GM21390 (cell line): Measurements from ENCODE around the gene COL17A1.

ENCODE experiments used
- ATAC-seq: cut with Tn5 transposase; IDR thresholded peaks from one replicate; pipeline ENCODE4 v1.9.1; 2021; ENCODE audit not compliant: unreplicated experiment

The COL17A1 gene

DNA sequence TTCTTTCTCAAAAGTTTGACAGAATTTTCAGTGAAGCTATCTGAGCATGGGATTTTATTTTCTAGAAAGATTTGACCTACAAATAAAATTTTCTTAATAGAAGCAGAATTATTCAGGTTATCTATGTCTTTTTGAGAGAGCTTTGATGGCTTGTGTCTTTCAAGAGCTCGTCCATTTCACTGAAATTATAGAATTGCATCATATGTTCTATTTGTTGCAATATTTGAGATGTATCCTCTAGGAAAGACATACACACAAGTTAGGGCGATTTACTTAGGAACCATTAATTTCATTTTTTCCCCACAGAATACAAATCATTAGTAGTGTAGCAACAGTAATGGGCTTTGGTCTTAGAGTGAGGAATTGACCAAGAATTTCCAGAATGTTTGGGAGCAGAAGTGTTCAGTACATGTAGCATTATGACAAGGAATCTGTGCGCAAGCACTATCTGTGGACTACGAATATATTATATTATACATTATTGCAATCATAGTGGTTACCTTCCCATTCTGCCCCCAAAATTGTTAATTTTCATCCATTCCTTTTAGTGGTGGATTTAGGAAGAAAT is 12.8 kb upstream of the COL17A1 start:
- ATAC-seq, result no peak

DNA sequence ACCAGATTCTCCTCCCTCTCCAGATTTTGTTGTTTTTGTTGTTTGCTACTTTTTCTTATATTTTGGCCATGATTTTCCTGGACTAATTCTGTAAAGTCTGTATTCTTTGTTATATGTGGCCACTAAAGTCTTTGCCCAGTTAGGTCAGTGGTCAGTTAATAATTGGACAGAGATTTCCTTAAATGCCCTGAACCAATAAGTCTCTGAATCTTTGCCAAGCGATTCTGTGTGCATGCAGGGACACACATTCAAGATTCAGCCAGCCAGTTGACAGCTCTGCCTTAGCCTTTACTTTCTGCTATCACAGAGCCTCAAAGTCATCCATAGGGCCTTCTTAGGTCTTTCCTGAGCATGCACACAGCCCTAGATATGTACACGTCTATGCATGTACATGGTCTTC is 11.0 kb upstream of the COL17A1 start:
- no peak for ATAC-seq

DNA sequence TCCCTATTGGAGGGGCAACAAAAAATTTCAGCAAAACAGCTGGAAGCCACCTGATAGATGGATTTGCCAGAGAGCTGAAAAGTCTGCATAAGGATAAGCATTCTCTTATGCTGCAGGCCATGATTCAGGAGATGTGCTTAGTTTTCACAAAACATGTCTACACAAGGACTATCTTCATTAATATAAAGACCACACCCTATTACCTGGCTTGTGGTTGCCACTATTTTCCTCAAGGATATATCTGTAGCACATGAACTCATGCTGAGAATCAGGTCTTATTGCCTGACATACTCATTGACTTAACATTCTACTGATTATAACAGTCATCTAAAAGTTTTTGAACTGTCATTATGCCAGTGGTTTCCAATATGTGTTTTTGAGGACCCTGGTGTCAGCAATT is 7.1 kb upstream of the COL17A1 start:
- ATAC-seq, result no peak

DNA sequence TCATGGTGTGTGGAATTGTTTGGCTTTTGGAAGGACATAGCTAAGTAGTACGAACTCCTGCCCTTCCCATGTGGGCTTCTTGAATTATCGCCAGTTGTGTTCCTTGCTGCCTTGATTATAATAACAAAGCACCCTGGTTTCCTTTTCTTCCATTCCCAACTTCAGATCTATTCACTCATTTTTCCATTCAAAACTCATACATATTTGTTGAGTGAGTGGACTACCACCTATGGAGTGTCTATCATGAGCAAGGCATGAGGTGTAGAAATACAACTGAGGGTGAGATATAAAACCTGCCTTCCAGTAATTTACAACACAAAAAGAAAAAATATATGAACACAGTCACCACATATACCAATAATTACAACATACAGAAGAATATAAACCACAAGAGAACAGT is 4.9 kb upstream of the COL17A1 start:
- ATAC-seq, result no peak

DNA sequence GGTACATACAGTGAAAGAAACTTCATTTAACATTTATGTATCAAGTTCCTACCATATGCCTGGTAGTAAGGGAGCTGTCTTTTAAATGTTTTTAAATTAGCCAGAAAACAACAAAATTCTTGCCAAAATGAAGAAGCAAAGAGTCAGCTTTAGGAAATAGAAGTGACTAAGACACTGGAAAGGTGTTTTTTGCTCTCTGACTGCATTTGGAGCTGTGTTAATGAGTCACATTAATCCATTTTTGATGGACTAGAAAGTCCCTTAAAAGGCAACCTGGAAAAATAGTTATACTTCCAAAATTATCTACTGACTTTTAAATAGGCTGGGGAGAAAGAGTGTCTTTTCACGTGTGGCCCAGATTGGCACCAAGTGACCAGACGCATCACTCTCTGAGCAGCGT is 3.9 kb upstream of the COL17A1 start:
- no peak for ATAC-seq

DNA sequence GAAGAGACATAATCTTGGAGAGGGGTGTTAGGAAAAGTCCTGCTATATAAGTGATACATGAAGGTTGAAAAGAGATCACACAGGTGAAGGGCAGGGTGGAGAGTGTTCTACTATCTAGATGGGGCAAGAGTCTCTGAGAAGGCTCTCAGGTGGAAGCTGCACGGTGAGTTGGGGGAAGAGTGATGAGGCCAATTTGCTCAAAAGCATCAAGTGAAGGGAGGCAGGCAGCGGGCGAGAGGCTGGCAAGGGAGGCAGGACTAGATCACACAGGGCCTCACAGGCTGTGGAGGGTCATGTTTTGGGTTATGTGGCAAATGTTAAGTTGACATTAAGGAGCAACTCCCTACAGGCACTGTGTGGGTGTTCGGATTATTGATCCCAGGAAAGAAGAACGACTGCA is 2.6 kb upstream of the COL17A1 start:
- ATAC-seq, result no peak

DNA sequence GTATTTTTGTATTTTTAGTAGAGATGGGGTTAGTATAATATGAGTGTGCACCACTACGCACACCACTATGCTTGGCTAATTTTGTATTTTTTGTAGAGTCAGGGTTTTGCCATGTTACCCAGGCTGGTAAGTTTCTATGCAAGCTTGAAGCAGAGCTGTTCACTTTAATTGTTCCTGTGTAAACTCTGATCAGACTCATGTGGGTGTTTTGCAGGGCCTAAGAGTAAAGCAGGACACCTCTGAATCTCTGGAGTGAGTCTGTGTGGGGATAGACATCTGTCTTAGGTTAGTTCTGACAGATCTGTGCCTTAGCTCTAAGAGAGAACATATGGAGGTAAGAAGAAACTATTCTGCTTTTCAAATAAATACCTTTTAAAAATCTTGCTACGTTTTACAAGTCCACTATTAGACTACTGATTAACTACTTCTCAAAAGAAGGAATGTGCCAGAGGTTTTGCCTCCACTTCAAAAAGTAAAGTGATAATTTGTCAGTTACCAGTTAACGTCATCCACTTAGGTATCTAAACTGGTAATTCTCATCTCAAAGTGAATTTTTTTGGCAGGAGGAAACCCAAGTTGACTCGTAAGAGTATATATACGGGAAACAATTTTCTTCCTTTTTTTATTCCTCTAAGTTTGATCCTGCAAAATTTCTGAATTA is 1.1 kb downstream of the COL17A1 start:
- ATAC-seq, result no peak

DNA sequence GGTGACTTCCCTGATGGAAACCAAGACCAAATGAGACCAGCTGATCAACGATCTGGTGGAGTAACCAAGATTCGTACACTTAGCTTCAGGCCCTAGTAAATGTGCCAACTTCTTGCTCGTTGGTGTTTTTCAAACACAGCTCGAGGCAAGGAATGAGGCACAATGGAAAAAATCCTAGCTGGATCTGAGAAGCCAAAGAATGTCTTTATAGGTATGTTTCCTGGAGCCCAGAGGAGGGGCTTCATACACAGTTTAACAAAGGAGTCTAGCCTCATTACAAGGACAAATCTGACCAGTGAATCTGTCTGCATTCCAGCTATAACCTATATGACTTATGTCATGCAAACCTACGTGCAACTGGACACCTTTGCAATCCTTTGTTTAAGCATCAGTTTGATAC is 3.7 kb downstream of the COL17A1 start:
- ATAC-seq, result no peak

DNA sequence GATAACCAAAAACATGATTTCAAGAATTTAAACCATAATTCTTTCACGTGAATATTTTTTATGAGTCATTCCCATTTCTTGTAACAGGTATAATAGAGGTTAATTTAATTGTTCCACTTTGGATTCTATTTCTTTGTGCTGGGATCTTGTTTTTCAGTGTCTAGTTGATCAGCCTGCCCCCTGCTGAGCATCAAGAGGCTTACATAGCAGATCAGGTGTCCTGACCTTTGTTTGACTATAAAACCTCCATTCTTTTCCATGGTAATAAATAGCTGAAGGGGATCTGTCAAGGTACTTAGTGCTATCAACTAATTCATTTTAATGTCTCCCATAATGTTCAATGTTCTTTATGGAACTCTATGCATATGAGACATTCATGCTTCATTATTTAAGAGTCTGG is 4.9 kb downstream of the COL17A1 start:
- ATAC-seq, result no peak

DNA sequence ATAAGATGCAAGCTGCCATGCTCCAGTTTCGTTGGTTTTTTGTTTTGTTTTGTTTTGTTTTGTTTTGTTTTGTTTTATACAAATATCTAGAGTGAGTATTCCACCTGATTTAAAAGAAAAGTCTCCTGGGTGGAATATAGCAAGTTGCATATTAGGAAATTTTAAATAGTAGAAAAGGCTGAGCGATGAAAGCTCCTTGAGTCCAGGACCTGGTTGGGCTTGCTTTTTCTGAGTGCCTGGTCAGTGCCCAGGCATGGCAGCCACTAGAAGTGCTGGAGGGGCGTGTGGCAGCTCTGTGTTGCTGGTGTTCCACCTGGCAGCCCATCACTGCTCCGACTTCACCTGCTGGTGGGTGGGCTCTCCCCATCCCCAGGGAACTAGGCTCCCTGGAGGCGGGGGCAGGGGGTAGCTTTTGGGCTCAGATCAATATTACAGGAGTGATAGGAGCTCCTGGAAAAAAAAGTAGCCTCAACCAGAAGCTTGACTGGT is 8.0 kb downstream of the COL17A1 start:
- ATAC-seq, result no peak

DNA sequence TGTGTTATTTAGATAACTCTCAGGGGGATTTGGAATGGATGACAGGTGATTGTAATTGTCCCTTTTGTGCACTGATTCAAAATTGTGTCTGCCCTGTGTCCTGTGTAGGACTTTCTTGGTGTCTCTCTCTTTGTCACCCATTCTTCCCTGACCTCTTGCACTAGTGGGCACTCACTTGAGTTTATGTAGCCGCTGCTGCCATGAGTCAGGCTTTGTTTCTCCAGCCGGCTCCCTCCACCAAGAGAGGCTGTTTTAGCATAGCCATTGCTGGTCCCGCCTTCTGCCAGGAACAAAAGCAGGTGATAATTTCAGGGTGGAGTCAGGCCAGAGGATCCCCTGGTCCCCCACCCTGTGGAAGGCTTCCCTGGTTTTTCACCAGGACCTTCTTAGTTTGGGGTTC is 8.4 kb downstream of the COL17A1 start:
- ATAC-seq, result no peak

DNA sequence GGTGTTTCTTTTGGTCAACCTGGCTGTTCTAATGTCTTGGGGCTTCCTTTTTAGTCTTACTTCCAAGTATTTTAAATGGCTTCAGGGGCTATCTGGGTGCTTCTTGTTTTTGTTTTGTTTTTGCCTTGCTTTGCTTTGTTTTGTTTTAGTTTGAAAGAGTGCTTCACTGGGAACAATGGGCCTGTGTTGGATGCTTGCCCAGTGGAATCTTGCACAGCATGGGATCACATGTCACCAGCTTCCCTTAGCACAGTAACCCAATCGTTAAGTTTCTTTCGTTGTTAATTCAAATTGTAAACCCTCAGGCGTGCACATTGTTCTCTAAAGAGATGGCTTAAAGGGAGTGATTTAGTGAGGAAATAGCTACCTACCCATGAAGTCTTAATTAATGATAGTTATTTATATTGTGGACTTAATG is 8.9 kb downstream of the COL17A1 start:
- no peak for ATAC-seq

DNA sequence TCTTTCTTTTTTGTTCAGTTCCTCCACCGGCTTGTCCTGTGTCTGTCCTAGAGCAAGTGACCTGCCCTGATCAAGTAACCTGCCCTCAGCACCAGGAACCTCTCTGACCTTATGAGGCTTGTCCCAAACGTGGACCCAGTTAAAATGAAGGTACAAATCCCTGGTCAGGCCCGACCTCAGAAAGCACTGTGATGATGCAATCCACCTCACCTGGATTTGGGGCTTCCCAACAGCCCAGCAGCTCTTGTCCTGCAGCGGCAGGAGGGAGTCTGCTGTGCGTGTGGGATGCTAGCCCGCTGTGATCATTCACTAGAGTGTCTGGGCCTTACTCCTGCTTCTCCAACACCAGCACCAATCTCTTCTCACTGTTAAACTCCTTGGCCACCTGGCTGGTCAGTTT is 11.2 kb downstream of the COL17A1 start:
- ATAC-seq, result no peak

DNA sequence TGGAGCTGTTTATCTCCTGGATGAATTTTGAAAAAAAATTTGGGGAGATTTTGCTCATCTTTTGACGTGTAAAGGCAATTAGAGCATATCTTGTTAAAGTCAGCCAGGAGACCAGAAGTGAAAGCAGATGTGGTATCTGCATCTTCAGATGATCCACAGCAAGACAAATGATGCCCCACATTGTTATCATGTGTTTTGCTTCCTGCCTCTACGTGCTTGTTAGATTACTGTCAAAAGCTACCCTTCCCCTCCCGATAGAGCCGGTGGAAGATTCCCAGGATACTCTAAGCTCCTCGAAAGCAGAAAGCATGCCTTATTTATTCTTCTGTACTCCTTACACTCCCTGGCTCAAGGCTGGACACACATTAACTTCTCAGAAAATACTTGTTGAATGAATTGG is 12.9 kb downstream of the COL17A1 start:
- ATAC-seq, result no peak

DNA sequence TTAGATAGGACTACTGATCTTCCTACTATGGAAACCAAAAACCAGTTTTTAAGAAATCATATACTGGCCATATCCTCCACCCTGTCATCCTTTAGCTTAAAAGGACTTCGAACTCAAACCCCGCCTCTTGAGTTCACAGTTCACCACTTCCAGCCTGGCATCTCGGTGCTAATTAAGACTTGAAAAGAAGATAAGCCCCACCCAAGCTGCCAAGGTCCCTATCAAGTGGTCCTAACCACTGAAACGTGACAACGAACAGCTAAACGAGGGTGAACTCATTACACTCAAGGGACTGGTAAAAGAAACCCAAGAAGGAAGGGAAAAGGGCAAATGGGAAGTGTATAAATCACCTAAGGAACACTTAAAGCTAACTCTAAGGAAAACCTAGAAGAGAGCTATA is 16.1 kb downstream of the COL17A1 start:
- no peak for ATAC-seq

DNA sequence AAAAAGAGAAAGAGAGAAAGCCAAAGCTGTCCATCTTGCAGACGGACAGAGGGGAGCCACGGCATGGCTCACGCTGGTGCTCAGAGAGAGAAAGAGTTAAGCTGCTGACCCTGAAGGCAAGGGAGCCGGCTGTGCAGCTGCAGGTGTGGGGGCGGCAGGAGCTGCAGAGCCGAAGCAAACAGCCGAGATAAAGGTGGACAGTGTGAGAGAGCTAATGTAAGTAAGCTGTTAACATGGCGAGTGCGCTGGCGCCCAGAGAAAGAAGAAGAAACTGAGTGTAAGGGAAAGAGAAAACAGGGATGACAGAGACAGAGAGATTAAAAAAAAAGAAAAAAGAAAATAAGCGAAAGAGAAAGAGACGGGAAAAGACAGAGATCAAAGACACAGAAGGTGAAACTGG is 18.2 kb downstream of the COL17A1 start:
- ATAC-seq, result no peak

DNA sequence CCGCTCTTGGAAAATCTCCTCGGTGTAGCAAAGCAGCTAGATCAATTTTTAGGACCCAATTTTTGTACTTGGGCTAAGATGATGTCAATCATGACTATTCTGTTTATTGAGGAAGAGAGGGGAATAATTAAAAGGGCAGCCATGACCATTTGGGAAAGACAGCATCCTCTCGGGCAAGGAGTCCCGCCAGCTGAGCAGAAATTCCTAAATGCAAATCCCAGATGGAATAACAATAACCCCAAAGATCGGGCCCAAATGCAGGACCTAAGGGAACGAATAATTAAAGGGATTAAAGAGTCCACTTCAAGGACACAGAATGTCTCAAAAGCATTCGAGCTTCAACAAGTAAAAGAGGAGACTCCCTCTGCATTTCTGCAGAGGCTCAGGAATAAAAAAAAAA is 18.7 kb downstream of the COL17A1 start:
- no peak for ATAC-seq

DNA sequence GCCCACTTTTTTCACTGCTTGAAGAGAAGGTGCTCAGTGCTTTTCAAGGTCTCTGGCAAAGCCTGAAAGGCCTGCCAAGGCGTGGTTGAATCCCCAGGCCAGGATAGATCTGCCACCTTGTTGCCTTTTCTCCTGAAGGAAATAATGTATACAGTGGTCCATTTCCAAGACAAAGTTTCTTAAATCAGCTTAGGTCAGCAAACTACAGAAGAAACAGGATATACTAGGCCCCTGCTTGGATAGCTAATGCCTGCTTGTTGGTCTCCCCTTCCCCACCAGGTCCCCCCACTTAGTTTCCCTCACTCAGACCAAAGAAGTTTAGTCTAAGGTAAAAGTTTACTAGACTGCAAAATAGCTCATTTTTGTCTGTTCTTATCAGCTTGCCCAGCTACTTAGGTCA is 19.9 kb downstream of the COL17A1 start:
- no peak for ATAC-seq

DNA sequence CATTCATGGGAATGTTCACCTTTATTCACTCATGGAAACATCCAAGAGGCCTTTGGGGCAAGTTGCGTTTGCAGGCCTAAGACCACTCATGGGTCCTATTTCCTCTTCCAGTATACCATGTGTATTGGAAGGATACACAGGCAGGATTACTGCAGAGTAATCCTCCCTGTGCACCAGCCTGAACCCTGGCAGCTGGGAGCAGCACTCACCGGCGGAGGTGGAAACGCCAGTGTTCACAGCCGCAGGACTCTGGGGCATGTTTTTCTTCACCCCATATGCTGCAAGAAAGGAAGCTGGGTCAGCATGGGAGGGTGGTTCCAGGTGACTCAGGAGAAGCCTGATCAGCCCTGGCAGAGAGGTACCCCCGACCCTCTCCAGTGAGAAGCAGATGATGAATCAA is 24.5 kb downstream of the COL17A1 start:
- ATAC-seq, result no peak

DNA sequence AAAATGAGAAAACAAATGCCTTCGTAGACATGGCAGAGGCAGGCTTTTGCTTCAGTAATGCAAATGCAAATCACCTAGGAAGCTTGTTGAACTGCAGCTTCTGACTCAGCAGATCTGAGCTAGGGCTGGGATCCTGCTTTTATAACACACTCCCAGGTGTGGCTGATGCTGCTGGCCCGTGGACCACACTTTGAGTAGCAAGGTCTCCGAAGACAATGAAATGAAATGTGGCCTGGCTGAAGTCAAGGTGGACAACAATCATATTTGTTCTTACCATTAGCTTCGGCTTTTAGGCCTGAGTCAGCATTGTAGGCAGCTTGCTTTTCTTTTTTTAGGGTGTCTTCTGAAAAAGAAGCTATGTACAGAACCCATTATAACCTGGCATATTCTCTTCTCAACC is 26.3 kb downstream of the COL17A1 start:
- no peak for ATAC-seq

DNA sequence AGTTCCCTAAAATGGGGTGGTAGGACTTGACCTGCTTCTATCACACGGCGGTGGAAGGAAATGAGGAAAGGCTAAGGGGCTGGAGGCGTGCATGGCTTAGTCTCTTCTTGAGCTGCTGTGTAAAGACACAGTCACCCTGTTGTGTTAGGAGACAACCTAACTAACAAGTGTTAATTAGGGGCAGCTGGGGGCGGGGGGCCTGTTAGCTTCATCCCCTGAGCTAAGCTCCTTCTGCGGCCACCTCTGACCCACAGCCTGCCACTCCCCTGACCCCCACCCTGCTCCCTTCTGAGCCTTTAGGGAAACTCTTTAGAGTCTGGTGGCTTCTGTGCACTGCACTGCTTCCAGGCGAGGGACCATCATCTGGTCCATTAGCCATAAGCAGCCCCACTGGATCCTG is 28.0 kb downstream of the COL17A1 start:
- ATAC-seq, result no peak

DNA sequence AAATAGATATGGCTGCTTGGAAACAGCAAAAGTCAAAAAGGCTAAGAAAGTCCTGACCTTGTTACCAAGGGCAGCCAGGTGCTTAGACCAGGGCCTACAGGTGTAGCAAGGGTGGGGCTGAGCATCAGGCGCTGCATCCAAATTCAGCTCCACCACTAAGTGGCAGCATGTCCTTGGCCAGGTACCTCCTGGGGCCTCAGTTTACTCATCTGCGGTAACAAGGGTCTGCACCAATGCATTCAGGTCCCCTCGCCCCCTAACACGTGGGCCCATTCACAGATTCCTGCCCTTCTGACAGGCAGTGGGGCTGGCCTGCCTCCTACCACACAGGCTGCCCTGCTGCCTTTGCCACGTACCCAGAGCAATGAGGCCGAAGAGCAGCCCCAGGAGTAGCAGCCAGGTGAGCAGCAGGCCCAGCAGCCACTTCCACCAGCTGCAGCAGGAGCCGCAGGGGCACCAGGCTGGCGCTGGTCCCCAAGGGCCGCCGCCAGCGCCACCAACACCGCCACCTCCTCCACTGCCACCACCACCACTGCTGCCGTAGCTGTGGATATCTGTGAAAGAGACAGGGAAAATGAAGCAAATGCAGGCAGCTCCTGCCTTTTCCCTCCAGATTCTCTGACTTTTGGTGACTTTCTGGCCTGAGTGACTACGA is 28.9 kb downstream of the COL17A1 start:
- ATAC-seq, result no peak

DNA sequence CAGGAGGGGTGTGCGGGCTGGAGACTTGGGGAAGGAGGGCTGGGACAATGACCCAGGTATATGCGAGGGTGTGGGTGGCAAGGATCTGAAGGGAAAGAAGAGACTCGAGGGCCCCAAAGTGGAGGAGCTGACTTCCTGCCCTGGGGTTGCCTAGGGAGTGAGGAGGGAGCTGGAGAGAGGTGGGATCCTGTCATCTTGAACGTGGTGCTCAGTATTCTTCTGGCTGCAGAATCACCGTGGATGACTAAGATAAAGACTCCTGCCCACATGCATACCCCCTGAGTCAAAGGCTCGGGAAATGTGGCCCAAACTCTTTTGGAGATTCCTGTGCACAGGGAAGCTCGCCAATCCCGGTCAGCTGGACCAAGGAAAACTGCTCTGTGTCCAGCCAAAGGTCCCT is 31.2 kb downstream of the COL17A1 start:
- ATAC-seq, result no peak
